LNCAP (cell line): ENCODE data around the gene THRAP3.

Source experiments
- CTCF ChIP-seq: fragments of 450-650 bp; IDR thresholded peaks from 2 replicates; pipeline ENCODE4 v1.5.1; 2017; ENCODE audit warnings: mild to moderate bottlenecking

THRAP3 gene

GRCh38 chr1:36343651-36344394 is 119.6 kb downstream of the THRAP3 start:
- no peak for TF ChIP-seq CTCF

- TF ChIP-seq CTCF, result no peak
Measured at GRCh38 chr1:36344395-36344680, 120.1 kb downstream of the THRAP3 start.

GRCh38 chr1:36345353-36345752 is 121.1 kb downstream of the THRAP3 start:
- no peak for TF ChIP-seq CTCF

GRCh38 chr1:36346741-36347370 is 122.6 kb downstream of the THRAP3 start:
- no peak for TF ChIP-seq CTCF

GRCh38 chr1:36349241-36349671 is 125.0 kb downstream of the THRAP3 start:
- no peak for TF ChIP-seq CTCF

GRCh38 chr1:36349839-36350238 is 125.6 kb downstream of the THRAP3 start:
- TF ChIP-seq CTCF, result no peak

- TF ChIP-seq CTCF, result no peak
Measured at GRCh38 chr1:36350659-36351226, 126.5 kb downstream of the THRAP3 start.
